ENCODE results near the gene SCAND1.
A peak's percentile ranks its signal among the peaks of the same experiment; 100 is the strongest.

SCAND1 gene

GRCh38 chr20:35991142-35991771 lies 37.0 kb upstream of the SCAND1 start:
- TF ChIP-seq, protein P1, sequence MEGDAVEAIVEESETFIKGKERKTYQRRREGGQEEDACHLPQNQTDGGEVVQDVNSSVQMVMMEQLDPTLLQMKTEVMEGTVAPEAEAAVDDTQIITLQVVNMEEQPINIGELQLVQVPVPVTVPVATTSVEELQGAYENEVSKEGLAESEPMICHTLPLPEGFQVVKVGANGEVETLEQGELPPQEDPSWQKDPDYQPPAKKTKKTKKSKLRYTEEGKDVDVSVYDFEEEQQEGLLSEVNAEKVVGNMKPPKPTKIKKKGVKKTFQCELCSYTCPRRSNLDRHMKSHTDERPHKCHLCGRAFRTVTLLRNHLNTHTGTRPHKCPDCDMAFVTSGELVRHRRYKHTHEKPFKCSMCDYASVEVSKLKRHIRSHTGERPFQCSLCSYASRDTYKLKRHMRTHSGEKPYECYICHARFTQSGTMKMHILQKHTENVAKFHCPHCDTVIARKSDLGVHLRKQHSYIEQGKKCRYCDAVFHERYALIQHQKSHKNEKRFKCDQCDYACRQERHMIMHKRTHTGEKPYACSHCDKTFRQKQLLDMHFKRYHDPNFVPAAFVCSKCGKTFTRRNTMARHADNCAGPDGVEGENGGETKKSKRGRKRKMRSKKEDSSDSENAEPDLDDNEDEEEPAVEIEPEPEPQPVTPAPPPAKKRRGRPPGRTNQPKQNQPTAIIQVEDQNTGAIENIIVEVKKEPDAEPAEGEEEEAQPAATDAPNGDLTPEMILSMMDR (IDR thresholded peaks at IDR 0.05; ENCODE audit: control extremely low read depth, extremely low read depth, low read depth, missing control alignments) = peak; percentile 21
- no peak for DNase-seq (ENCODE audit: extremely low spot score)
- ChIA-PET POLR2A (interaction anchor here (0.7 kb wide), 1 partner anchor 466 kb away, joined by 3 read pairs; no protein-coding TSS in a partner anchor), CTCF (interaction anchor here (0.8 to 12.1 kb wide), 21 partner anchors 8 to 686 kb away, joined by 3 to 495 read pairs (median 5); partner anchors contain the start of gene SCAND1)

- ChIA-PET CTCF (interaction anchor here (8.7 to 12.1 kb wide), 2 partner anchors 9 to 151 kb away, joined by 140 to 495 read pairs; no protein-coding TSS in a partner anchor), POLR2A (no interaction called here)
- no peak for DNase-seq (ENCODE audit: extremely low spot score)
- TF ChIP-seq, protein P1 (IDR thresholded peaks at IDR 0.05; ENCODE audit: control extremely low read depth, extremely low read depth, low read depth, missing control alignments) = no peak
These were observed 34.7 kb upstream of the SCAND1 start for GRCh38 chr20:35988910-35989463.

DNA sequence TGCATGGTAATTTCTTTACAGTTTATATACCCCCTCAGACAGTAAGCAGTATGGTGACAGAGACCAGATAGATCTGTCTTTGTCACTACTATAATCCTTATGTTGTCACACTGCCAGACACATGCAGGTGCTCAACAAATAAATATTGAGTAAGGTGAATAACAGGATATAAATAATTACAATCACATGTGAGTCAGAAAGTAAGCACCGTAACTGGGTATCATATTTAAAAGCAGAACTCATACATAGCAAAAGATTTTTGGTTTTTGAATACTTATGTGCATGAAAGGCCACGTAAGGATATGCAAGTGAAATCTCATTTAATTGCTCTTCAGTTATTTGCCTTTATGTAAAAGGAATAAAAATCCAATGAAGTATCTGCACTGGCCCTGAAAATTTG lies 31.5 kb upstream of the SCAND1 start:
- CTCF ChIA-PET = interaction anchor here (1.1 to 3.4 kb wide), 3 partner anchors 26 to 158 kb away, joined by 3 to 23 read pairs (median 3); no protein-coding TSS in a partner anchor
- TF ChIP-seq, protein P1 (IDR thresholded peaks at IDR 0.05; ENCODE audit: control extremely low read depth, extremely low read depth, low read depth, missing control alignments) = no peak
- no peak for DNase-seq (ENCODE audit: extremely low spot score)
- POLR2A ChIA-PET = interaction anchor here (0.7 kb wide), 1 partner anchor 10 kb away, joined by 3 read pairs; no protein-coding TSS in a partner anchor

- TF ChIP-seq, protein P1 (IDR thresholded peaks at IDR 0.05; ENCODE audit: control extremely low read depth, extremely low read depth, low read depth, missing control alignments) = no peak
- ChIA-PET POLR2A (no interaction called here), CTCF (interaction anchor here (1.0 to 10.3 kb wide), 6 partner anchors 9 to 215 kb away, joined by 3 to 140 read pairs (median 10); partner anchors contain the start of gene SCAND1)
- DNase-seq (ENCODE audit: extremely low spot score) = no peak
These were observed 30.1 kb upstream of the SCAND1 start for GRCh38 chr20:35984382-35984781.

- CTCF ChIA-PET = interaction anchor here (1.1 to 10.3 kb wide), 7 partner anchors 11 to 221 kb away, joined by 3 to 140 read pairs (median 6); partner anchors contain the start of gene SCAND1
- POLR2A ChIA-PET = no interaction called here
- DNase-seq (ENCODE audit: extremely low spot score) = no peak
- TF ChIP-seq, protein P1 (IDR thresholded peaks at IDR 0.05; ENCODE audit: control extremely low read depth, extremely low read depth, low read depth, missing control alignments) = no peak
These were observed 27.7 kb upstream of the SCAND1 start for GRCh38 chr20:35981969-35982368.

DNA sequence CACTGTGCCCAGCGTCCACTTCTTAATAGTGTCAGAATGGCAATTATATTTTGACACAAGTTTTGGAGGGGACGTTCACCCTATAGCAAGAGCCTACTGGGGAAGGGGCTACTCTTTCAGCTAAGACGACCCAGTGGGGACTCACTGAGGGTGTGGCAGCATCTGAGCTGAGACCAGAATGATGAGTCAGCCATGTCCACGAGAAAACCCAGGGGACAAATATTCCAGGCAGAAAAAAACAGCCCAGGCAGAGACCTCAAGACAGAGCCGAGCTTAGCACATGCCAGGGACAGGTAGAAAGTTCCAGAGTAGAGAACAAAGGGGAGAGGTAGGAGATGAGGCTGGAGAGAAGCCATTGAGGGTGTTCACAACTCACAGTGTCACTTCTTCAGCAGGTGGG lies 25.2 kb upstream of the SCAND1 start:
- TF ChIP-seq, protein P1 (IDR thresholded peaks at IDR 0.05; ENCODE audit: control extremely low read depth, extremely low read depth, low read depth, missing control alignments) = no peak
- CTCF ChIA-PET = interaction anchor here (0.6 to 10.3 kb wide), 4 partner anchors 14 to 177 kb away, joined by 3 to 140 read pairs (median 6); partner anchors contain the start of gene SCAND1
- POLR2A ChIA-PET = no interaction called here
- no peak for DNase-seq (ENCODE audit: extremely low spot score)
